ENCODE results near the gene PDLIM7. TPM values are rescaled to one million over a fixed set of nuclear protein-coding genes. Genes with fewer than 3 reads are reported as not detected.
A peak's percentile ranks its signal among the peaks of the same experiment; 100 is the strongest.

PDLIM7 gene
- total and polyA plus RNA-seq, 2 of the 8 experiments (the other 6 are each of a cell fraction or from before 2014, with no cell fraction given): 67.3 to 94.2 TPM

DNA sequence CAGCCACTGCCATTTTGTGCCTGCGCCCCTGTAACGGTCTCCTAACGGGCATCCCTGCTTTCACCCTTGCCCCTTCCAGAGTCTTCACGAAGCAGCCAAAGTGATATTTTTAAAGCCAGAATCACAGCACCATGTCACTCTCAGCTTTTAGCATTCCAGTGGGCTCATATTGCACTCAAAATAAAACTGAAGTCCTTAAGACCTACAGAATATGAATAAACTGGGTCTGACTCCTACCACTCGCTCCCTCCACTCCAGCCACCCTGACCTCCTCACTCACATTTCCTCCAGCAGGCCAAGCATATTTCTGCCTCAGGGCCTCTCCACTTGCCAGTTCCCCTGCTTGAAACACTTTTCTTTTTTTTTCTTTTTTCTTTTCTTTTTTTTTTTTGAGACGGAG, 2.4 kb upstream of the PDLIM7 start:
- Histone ChIP-seq H3K27me3 (replicated peaks in 1 of 4; ENCODE audit: control insufficient read depth in 3 of 4, extremely low read depth in 1 of 4, insufficient read depth in 3 of 4, low read length in 3 of 4) (peaks cover 2 to 12% (median 11%) of the 10 kb centered on the region in 4 experiments; a peak in 6 of 7 replicates), H3K27ac (ENCODE audit: low read depth, low read length) (no peak overlapping the region), H2BK5ac (ENCODE audit: low read depth, low read length) (no peak overlapping the region), H3K9me3 (ENCODE audit: insufficient read depth in 2 of 2, low read depth in 1 of 2, low read length in 1 of 2) (no peaks in the 10 kb centered on the region), H2AK5ac (ENCODE audit: low read depth, low read length) (no peak overlapping the region), H3K14ac (ENCODE audit: insufficient read length) (no peak overlapping the region), H3K4me1 (replicated peaks in 1 of 4; ENCODE audit: control insufficient read depth in 3 of 4, insufficient read depth in 4 of 4, low read length in 3 of 4) (peaks cover 0 to 27% (median 24%) of the 10 kb centered on the region in 4 experiments; a peak in 6 of 7 replicates), H3K56ac (replicated peaks; ENCODE audit: insufficient read length, low read depth, low read length) (no peak overlapping the region), H2BK120ac (replicated peaks; ENCODE audit: low read depth, low read length) (no peak overlapping the region), H3K36me3 (ENCODE audit: control insufficient read depth in 2 of 4, insufficient read depth in 4 of 4, low read length in 3 of 4) (peaks cover 0 to 8% (median 4%) of the 10 kb centered on the region in 4 experiments; a peak in 3 of 8 replicates), H3K79me1 (ENCODE audit: low read depth, low read length) (no peaks in the 10 kb centered on the region; the same call in 1 of the 2 replicates), H3K4ac (replicated peaks; ENCODE audit: insufficient read length, low read depth, low read length) (no peak overlapping the region), H4K20me1 (replicated peaks in 1 of 2; ENCODE audit: control insufficient read depth in 1 of 2, insufficient read depth in 2 of 2, low read length in 2 of 2) (no peaks in the 10 kb centered on the region), H4K8ac (ENCODE audit: extremely low read depth, insufficient read depth, low read length) (no peak overlapping the region), H4K5ac (ENCODE audit: insufficient read length, low read depth, low read length) (no peak overlapping the region), H3K79me2 (ENCODE audit: control insufficient read depth in 1 of 2, insufficient read depth in 2 of 2, low read length in 2 of 2) (0 out of 4 replicates have a peak, but pooled peaks cover 0 to 4% of the 10 kb centered on the region in 2 experiments), H3K23me2 (ENCODE audit: low read depth, low read length) (peaks cover 10% of the 10 kb centered on the region), H2BK12ac (ENCODE audit: low read depth, low read length) (0 out of 2 replicates have a peak overlapping the region, but pooled peaks have one; percentile 7), H3K4me3 (ENCODE audit: extremely low read depth in 1 of 4, insufficient read depth in 2 of 4, low read depth in 3 of 4, low read length in 4 of 4) (no peak overlapping the region), H2AFZ (ENCODE audit: low read length) (no peak overlapping the region), H2BK20ac (ENCODE audit: low read length) (no peak overlapping the region), H3K23ac (ENCODE audit: insufficient read length) (no peak overlapping the region), H3K4me2 (ENCODE audit: insufficient read depth in 1 of 2, low read depth in 2 of 2, low read length in 2 of 2) (no peak overlapping the region), H2BK15ac (ENCODE audit: low read length) (no peak overlapping the region), H4K91ac (replicated peaks; ENCODE audit: insufficient read length, low read length) (no peak overlapping the region), H3K9ac (replicated peaks in 1 of 4; ENCODE audit: extremely low read depth in 1 of 4, low read depth in 3 of 4, low read length in 3 of 4) (no peak overlapping the region), H3K18ac (ENCODE audit: extremely low read depth, low read length) (no peak overlapping the region)
- 84% methylated on average over 5 of the region's 6 CpGs; no CpG with 5 or more reads in 1 of the 2 experiments for WGBS, 2 experiments (ENCODE audit: extremely low coverage in 1 of 2, insufficient coverage in 1 of 2, insufficient read length in 1 of 2, insufficient replicate concordance in 2 of 2, low coverage in 1 of 2, low lambda C conversion rate in 2 of 2, missing lambda C conversion rate in 1 of 2)
- ChIA-PET CTCF (ENCODE audit: partially characterized antibody) (interaction anchor here (1.6 to 20.8 kb wide), 10 partner anchors 10 to 110 kb away, joined by 3 to 306 read pairs (median 12); partner anchors contain the start of genes DBN1 and DOK3), POLR2A (ENCODE audit: partially characterized antibody) (interaction anchor here (65.5 to 67.5 kb wide), 2 partner anchors 20 to 31 kb away, joined by 3349 read pairs; partner anchors contain the start of genes DBN1, DOK3, PDLIM7 and PRR7)
- no peak for DNase-seq (ENCODE audit: low read depth in 1 of 2, low spot score in 2 of 2)
- TF ChIP-seq SP2 (IDR thresholded peaks at IDR 0.05; ENCODE audit: low read length): no peak
- no peak for TF ChIP-seq TEAD4 (IDR thresholded peaks at IDR 0.05; ENCODE audit: low read depth, low read length)
- TF ChIP-seq GTF2F1 (IDR thresholded peaks at IDR 0.05; ENCODE audit: borderline replicate concordance, low read depth, low read length): no peak
- TF ChIP-seq MAFK (IDR thresholded peaks at IDR 0.05; ENCODE audit: low read depth, low read length): no peak
- TF ChIP-seq YY1 (IDR thresholded peaks at IDR 0.05; ENCODE audit: low read depth, low read length): no peak
- no peak for TF ChIP-seq RAD21 (IDR thresholded peaks at IDR 0.05 in 1 of 2, conservative IDR thresholded peaks at IDR 0.05 in 1 of 2; ENCODE audit: low read depth in 2 of 2, low read length in 2 of 2)
- no peak for TF ChIP-seq BACH1 (IDR thresholded peaks at IDR 0.05; ENCODE audit: low read length)
- no peak for TF ChIP-seq BRCA1 (IDR thresholded peaks at IDR 0.05; ENCODE audit: low read depth, low read length)
- TF ChIP-seq JUN (IDR thresholded peaks at IDR 0.05; ENCODE audit: low read depth, low read length): no peak
- TF ChIP-seq RNF2 (IDR thresholded peaks at IDR 0.05; ENCODE audit: borderline replicate concordance, low read depth, low read length, missing control alignments, poor library complexity, severe bottlenecking): no peak
- no peak for TF ChIP-seq CBX8 (IDR thresholded peaks at IDR 0.05; ENCODE audit: borderline replicate concordance, low read depth, low read length)
- no peak for FAIRE-seq

Data from H1 (cell line).